HG03565 (cell line): ENCODE data around the gene C2orf49.

Experiments
- ATAC-seq: cut with Tn5 transposase; IDR thresholded peaks from one replicate; pipeline ENCODE4 v1.9.1; 2021; ENCODE audit warnings: mild to moderate bottlenecking, moderate library complexity; ENCODE audit not compliant: unreplicated experiment

Gene C2orf49

GRCh38 chr2:105380432-105381100 is 43.2 kb downstream of the C2orf49 start:
- no peak for ATAC-seq

DNA sequence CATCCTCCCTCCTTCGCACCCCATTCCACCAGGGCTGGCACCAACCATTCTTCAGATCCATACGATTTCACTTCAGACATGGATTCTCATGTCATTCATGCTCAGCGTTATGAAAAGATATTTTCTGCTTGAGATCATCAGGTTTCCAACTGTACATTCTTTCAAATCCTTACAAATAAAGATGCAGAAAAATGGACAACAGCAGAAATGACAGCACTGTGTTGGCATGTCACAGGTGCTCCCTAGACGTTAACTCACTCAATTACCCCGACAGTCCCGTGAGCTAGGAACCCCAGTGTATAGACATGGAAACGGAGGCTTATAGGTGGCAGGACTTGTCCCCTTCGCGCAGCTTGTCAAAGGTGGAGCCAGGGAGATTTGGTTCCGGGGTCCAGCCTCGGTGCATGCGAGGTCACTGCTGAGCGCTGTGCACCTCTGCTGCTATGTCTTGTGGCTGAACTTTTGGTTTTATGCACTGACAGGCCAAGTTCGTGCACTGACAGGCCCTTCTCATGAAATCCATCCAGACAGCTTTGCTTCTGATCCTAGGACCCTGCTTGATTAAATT is 43.8 kb downstream of the C2orf49 start:
- ATAC-seq, result no peak

DNA sequence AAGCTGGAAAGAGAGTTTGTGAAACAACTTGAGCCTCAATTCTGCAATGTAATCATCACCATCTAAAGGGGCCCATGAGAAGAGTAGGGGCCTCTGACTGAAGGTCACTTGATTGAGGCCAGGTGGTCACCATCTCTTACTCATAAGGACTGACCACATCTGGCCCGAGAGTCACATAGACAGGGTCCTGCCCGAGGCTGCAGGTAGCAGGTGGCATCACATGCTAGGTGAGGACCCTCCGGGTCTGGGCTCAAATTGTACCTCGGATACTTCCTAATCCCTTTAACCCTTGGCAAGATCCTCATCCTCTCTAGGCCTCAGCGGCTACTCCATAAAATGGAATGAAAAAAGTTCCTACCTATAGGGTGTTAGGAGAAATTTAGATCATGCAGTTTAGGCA is 44.8 kb downstream of the C2orf49 start:
- no peak for ATAC-seq

DNA sequence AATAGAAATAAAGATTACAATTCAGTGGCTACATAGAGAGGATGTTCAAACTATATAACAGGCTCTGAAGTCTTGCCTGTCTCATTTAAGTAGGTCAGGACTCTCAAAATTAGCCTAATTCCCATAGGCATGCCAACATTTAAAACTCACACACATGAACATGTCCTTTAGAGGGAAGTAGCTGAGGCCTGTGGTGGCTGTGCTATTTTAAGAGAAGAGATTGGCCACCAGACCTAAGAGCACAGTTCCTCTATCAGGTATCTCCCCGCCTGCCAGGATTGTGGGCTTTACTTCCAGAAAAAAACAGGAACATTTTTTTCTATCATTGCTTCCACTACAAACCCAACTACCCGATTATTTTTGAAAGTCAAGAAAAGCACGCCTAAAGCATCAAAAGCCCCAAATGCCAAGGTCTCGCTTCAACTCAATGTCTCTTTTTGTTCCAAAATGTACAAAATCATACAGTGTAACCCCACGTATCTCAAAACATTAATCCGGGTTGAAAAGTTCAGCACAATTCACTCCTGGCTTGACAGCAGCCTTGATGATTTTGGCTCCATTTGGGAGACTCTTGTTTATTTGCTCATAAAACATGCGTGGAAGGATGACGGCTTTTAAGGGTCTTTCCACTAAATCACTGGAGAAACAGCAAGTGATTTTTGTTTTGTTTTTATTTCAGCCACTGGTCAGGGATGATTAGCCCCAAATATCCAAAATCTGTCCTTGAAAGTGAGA is 46.3 kb downstream of the C2orf49 start:
- no peak for ATAC-seq

GRCh38 chr2:105384216-105384615 is 46.9 kb downstream of the C2orf49 start:
- no peak for ATAC-seq

GRCh38 chr2:105384861-105385260 is 47.5 kb downstream of the C2orf49 start:
- no peak for ATAC-seq

GRCh38 chr2:105385731-105386540 is 48.6 kb downstream of the C2orf49 start:
- ATAC-seq, result no peak

DNA sequence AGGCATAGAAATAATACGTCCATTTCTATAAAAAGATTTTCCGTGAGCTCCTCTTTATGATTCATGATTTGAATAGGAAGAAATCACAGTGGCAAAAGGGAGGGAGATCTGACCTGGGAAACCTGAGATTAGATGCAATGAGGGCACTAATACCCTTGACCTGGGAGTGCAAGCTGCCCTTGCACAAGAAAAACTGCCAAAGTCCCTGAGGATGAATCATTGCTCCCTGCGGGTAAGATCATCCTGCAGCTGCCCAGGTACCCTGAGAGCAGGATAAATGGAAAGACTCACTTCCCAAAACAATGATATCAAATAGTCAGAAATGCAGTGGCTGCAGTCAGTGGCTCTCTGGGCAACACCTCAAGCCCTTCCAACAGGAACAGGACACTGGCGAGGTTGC is 49.9 kb downstream of the C2orf49 start:
- ATAC-seq, result no peak

GRCh38 chr2:105388971-105389381 is 51.6 kb downstream of the C2orf49 start:
- no peak for ATAC-seq

DNA sequence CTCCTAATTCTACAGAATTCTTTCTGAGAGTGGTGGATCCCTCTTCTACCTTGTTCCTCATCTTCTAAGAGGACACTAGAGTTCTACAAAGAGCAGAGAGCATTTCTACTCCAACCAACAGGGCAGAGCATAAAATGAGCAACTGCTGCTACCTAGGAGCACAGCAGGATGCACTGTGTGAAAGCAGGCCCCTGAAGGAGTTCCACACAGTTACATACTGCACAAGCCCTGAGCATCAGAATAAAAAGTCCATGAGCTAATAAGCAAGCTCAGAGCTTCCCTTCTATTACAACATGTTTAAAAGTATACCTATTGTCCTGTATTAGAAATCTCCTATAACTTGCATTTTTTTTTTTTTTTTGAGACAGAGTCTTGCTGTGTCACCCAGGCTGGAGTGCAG is 53.1 kb downstream of the C2orf49 start:
- ATAC-seq, result no peak

DNA sequence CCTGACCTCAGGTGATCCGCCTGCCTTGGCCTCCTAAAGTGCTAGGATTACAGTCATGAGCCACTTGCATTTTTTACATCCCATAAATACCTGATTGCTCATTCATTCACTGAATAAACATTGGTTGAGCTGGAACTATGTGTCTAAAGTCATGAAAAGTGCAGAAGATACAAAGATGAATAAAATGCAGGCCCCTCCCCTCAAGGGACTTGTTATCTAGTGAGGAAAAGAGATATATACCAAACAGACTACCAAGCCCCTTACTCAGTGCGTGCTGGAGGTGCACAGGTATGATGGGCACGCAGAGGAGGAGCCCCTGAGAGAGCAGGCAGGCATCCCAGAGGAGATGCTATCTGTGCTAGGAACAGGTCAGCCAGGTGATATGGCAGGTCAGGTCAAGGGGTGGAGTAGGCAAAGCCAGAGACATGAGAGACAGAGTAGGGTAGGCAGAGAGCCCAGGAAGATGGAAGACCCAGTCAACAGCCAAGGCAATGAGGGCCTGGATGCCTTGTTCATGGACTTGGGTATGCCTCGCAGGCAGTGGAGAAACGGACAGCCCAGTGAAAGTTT is 53.8 kb downstream of the C2orf49 start:
- ATAC-seq, result no peak

DNA sequence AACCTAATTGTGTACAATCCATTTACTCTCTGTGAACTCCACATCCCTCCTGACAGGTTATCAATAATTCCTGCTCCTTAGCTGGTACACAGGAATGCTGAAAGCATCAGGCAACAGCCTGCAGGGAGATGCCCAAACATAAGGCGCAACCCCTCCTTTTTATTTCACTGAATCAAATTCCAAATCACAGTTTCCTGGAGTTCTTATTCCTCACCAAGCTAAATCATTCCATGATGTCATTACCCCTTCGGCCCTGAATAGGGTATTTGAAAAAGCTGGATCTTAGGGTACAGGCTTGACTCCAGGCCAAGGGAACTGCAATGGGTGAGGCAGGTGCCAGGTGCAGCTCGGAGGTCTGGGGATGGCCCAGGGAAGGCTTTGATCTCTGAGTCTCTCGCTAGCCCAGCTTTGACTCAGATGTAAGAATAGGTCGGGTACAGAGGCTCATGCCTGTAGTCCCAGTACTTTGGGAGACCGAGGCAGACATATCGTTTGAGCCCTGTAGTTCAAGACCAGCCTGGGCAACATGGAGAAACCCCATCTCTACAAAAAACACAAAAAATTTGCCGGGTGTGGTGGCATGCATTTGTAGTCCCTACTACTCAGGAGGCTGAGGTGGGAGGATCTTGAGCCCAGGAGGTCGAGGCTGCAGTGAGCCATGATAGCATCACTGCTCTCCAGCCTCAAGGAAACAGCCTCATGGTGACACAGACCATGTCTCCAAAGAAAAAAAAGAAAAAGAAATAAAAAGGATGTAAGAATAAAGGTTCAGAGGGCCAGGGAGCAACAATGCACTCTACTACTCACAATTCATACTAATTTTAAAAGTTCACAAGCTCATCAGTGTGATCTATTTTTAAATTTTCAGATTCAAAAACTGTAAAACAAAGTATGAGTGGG is 54.7 kb downstream of the C2orf49 start:
- no peak for ATAC-seq

- no peak for ATAC-seq
These were observed 56.2 kb downstream of the C2orf49 start for GRCh38 chr2:105393373-105394055.

DNA sequence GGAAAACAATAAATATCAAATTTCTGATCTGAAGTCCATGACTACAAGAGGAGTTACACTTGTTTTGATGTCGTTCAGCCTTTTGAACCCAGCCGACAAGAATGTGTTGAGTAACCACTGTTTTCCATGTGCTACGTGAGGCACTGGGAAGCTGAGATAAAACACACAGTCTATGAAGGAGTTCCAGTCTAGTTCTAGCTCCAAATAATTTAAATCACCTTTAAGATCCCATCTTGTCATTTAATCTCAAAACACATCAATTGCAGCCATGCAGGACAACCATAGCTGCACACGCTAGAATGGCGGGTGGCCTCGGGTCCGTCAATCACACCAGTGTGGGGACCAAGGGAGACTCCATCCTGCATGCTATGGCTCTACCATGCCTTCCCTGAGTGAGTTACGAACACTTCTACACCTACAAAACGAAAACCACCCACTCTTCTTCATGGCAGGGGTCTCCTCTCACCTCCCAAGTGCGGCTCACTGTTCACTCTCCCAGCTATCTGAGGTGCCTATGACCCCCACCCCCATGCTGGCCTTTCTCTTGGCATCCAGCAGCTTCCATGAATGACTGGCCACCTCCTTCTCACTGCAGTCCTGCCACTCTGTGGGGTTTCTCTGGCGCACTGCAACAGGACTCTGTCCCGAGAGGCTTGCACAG is 57.7 kb downstream of the C2orf49 start:
- no peak for ATAC-seq

GRCh38 chr2:105395691-105396090 is 58.4 kb downstream of the C2orf49 start:
- ATAC-seq, result no peak

- ATAC-seq, result no peak
These were observed 59.1 kb downstream of the C2orf49 start for GRCh38 chr2:105396254-105397024.

GRCh38 chr2:105397025-105397722 is 59.8 kb downstream of the C2orf49 start:
- no peak for ATAC-seq

GRCh38 chr2:105397953-105398335 is 60.6 kb downstream of the C2orf49 start:
- ATAC-seq, result no peak
